Nucleus accumbens (tissue), 56 donors: ENCODE data around the gene THSD7A.
"Not testable (repeated sequence)": the region's sequence is repeated elsewhere in the genome, so short reads cannot be mapped to it uniquely, and the experiment has no call there.

Experiments used
- DNase-seq, 56 donors: peaks; one replicate each; lab custom pipeline; 2025; lab: John Stamatoyannopoulos, UW

The THSD7A gene

DNA sequence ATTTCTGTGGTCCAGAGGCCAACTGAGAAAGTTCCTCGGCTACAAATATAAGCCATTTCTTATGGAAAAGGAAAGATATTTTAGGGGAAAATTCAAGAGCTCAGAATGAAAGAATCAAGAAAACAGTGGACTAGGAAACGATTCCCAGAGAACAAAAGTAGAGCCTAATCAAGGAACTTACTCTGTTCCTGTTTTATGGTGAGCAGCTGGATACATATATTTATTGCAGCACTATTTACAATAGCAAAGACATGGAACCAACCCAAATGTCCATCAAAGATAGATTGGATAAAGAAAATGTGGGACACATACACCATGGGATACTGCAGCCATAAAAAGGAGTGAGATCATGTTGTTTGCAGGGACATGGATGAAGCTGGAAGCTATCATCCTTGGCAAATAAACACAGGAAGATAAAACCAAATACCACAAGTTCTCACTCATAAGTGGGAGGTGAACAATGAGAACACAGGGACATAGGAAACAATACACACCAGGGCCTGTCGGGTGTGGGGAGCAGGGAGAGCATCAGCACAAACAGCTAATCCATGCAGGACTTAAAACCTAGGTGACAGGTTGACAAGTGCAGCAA, 298.7 kb downstream of the THSD7A start:
- DNase-seq = no peak

DNA sequence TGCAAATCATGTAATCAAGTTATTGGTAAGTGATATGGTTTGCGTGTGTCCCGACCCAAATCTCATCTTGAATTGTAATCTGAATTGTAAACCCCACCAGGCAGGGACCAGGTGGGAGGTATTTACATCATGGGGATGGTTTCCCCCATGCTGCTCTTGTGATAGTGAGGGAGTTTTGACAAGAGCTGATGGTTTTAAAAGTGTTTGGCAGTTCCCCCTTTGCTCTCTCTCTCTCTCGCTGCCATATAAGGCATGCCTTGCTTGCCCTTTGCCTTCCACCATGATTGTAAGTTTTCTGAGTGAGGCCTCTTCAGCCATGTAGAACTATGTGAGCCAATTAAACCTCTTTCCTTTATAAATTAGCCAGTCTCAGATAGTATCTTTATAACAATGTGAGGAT, 302.6 kb downstream of the THSD7A start:
- DNase-seq = no peak

DNA sequence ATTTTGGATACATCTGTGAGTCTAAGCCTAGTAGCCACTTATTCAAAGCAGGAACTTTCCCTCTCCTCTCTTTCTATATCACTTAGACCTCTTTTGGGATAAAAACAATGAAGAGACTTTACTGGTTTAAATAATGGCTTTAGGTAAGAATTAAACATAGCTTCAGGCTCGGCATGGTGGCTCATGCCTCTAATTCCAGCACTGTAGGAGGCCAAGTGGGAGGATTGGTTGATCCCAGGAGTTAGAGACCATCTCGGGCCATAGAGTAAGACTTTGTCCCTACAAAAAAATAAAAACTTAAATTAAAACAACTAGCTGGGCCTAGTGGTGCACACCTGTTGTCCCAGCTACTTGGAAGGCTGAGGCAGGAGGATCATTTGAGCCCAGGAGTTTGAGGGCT, 304.3 kb downstream of the THSD7A start:
- no peak for DNase-seq

DNA sequence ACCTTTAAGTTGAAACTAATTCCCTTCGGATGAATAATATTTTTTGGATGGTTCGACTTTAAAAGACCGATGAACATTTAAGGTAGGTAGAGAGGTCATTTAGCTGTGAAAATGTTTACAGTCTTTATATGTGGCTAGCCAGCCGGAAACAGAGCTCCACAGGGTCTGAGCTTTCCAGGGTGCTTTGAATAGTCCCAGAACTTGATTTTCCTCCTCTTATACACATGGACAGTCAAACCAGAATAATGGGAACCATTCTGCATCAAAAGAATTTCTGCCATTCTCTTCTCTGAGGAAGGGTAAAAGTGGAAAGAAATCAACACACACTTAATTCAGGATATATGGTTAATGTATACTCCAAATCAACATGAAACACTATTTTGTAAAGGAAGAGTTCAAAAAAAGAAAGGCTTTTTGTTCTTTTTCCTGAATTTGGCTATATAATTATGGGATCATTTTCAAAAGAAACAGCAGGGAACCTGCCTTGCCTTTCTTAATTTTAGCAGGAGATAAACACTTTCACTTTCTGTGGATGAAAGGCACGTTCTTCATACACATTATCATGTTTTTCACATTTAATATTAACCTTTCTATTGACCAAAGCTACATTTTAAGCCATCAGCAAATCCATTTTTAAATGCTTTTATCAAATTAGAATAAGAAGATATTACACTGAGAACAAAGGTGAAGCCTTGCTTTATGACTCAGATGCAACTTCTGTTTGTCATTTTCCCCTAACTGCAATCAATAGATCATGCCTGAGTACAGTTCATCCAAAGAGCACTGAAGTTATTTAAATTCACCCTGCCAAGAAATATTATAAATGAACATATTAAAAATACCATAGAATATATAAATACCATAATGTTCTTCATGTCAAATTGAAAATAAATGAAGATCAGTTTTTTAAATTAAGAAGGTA, 307.3 kb downstream of the THSD7A start:
- no peak for DNase-seq

DNA sequence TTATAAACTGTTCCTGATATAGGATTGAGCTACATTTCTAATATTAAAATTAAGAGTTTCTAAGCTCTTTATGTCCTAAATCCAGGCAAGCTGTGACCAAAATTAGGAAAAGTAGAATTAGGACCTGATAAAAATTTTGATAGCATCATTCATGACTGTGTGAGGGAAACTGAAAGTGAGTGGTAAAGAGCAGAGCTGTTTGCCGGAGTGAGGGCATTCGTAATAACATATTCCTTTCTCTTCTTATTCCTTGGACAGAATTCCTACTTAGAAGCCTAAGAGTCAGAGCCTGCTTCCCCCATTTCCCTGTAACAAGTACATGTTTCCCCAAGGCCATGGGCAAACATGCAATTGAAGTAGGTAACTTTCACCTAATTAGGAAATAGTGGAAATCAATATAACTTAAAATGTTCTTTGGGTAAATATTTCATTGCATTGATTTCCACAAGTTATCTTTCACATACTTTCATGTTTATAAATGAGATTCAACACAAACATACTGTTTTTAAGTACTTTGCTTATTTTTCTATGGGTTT, 310.0 kb downstream of the THSD7A start:
- not testable (repeated sequence) for DNase-seq

DNA sequence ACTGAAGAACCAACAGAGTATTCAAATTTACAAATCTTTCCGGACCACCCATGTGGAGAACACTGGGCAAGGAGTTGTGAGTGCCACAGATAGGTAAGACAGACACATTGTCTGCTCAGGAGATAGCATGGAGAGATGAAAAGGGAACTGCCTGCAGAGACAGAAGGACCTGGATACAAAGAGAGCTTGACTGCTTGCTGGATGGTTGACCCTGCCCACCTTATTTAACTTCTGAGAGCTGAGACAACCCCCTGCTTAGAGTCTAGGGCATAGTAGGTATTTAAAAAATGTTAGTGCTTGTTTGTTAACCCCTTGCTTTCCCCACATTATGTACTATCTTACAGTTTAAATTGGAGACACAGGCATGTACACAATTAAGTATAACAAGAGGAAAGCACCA, 314.1 kb downstream of the THSD7A start:
- no peak for DNase-seq

DNA sequence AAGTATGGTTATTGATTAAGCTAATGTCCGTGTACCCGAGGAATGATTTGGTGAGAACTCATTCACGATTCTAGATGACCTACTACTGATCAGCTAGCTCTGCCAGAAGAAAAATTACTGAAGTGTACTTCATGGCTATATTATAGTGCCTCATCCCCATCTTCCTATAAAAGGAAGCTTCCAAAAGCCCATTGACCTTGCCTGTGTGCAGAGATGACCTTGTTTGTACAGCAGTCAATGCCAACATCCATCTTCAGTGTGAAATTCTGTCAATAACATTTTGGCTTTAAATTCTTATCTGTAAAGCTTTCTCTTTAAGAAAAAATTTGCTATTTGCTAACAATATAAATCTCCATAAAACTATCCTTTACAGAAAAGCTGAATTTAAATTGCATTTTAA, 315.7 kb downstream of the THSD7A start:
- DNase-seq = no peak

DNA sequence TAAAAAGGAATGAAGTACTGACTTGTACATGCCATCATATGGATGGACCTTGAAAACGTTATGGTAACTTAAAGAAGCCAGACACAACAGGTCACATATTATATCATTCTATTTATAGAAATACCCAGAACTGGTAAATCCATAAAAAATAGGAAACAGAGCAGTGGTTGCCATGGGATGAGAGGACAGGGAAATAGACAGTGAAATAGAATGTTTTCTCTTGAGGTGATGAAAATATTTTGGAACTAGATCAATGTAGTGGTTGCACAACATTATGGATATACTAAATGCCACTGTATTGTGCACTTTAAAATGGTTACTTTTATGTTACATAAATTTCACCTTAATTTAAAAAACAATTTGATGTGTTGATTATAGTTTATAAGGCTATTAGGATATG, 318.5 kb downstream of the THSD7A start:
- no peak for DNase-seq

DNA sequence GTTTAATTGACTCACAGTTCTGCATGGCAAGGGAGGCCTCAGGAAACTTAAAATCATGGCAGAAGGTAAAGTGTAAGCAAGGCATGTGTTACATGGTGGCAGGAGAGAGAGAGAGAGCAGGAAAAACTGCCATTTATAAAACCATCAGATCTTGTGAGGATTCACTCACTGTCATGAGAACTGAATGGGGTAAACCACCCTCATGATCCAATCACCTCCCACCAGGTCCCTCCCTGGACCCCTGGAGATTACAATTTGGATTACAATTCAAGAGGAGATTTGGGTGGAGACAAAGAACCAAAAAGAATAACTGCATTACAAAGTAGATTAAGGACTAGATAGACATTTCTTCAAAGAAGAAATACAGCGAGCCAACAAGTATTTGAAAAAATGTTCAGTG, 324.1 kb downstream of the THSD7A start:
- no peak for DNase-seq

DNA sequence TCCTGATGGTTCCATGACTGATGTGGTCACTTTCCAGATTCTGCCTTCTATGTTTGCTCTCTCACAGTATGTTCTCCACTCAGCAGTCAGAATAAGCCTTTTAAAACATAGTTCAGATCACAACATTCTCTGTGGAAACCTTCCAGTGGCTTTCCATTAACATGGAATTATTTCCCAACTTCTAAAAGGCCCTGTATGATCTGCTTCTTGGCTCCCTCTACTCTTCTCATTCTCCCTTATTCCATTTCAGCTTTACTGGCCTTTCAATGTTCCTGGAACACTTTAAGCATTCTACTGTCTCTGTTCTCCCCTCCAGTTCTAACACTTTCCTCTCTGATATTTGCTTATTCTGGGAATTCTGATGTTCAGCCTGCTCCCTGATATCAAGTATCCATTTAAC, 325.6 kb downstream of the THSD7A start:
- DNase-seq = no peak

DNA sequence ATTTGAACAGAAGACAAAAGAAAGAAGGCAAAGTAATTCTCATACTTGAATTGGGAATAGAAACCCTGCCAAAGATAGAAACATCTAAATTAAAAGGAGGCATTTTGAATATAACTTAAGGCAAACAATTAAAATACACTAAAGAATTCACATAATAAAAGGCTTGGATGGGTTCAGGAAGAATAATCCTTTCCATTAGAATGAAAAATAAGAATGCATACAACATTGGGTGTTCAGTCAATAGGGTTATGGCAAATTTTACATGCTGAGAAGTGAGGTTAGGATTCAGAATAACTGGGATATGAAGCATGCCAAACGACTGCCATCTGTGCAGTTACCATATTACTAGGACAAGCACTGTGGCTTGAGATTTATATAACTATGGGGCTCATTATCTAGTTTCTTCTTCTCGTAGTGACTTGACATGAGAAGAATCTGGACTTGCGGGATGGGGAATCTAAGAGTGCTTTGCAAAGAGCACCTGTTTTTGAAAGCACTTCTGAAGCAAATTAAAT, 326.5 kb downstream of the THSD7A start:
- DNase-seq = no peak

DNA sequence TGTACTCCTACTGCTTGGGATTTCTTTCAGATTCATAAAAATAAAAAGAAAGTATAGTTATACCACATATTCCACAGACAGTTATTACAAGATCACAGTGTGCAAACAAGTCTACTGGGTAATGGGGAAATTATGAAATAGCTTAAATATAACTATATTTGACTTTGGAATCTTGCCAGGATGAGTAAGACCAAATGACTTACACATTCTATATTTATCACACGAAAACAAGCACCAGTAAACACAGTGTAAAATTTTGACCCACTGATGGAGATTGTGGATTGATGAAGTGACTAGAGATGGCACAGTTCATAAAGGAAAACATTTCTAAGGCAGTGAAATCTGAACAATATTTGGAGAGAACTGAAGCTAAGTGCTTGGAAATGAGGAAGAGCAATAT, 339.7 kb downstream of the THSD7A start:
- no peak for DNase-seq

DNA sequence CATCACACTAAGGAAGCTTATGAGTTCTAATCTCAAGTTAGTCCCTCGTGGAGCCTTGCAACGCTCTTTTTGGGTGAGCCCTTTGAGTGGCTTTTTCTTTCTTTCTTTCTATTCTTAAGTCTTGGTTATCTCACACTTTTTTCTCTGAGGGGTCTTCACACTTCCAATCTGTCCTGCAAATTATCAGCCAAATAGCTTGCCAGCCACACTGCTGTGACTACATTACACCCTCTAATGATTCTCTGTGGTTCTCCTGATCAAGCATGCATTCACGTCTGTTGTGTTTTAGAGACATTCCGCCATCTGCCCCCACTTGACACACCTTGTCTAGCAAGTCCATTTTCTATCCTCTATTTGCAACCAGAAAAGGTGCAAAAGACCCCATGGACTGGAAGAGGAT, 340.2 kb downstream of the THSD7A start:
- no peak for DNase-seq

DNA sequence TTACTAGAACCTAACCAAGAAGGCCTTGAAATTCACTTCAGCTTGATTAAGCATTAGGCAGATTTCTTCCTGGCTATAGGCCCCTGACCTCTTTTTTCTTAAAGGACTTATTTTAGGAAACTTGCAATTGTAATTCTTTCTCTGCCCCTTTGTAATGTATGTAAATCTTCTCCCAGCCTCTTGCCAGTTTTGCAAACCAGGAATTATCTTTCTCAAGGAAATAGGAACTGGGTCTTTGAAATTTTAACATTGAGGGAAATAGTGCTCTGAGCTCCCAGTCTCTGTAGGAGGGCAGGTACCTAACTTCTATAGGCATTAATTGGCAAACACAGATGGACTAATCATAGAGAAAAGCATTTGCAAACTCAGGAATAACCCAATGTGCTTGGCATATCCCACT, 342.7 kb downstream of the THSD7A start:
- DNase-seq = no peak

DNA sequence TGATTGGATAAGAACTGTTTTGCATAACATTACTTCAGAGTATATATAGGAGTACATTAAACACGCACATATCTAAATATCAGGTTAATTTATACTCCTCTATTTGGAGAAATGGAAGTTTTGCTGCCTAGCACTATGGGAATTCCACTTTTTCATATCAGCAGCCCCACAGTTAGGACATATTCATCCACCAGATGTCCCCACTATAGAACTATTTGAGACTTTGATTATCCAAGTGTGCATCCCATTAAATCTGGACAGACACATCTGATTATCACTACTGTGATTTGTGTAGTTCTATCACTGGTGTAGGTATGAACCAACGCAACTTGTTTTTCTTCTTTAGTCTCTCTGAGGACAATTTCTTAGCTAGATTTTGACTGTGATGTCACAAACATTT, 345.7 kb downstream of the THSD7A start:
- no peak for DNase-seq

DNA sequence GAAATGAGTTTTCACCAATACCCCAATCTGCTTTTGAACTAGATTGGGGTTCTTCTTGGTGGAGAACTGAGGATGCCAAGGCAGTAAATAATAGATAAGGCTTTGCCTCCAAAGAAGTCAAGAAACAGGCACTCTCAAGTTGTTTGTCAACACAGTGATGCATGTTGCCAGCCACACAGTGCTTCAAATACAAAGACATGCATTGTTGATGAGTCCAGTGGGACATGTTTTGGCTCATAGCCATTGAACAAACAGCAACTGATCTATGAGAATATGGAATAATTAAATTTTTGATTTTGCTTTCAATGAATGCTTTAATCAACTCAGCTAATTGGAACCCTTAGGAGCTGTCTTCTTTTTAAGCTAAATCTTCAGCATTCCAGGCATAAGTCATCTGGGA, 346.4 kb downstream of the THSD7A start:
- peak in 1 of 56 donors; percentile 3 for DNase-seq

DNA sequence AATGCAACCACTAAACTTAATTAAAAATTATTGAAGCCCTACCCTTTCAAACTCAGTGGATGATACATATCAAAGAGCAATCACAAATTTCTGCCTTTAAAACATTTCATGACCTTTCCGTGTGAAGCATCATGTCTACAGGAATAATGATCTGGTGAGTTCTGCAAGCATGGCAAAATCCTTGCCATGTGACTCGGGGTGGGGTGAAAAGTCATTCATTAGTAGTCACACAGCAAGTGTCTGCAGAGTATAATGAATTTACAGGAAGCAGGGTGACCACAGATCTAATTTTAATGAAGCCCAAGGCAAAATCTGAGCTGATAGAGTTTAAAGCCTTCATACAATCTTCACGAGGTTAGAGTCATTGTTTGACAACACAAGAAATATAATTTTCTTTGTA, 351.9 kb downstream of the THSD7A start:
- DNase-seq = no peak

DNA sequence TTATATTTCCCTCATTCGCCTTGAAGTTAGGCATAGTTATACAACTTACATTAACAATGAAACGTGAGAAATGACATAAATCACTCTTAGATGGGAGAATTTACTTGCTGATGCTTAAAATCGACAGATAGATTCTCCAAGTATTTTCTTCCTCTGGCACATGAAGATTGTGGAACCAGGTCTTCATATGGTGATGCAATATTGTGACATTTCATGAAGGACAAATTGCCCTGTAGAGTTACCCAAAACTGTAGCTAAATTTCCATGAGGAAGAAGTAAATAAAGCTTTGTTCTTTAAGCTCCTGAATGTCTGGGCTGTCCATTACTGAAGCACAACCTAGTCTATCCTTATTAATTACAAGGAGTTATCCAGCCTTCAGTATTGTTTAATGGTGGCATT, 353.1 kb downstream of the THSD7A start:
- DNase-seq = no peak

DNA sequence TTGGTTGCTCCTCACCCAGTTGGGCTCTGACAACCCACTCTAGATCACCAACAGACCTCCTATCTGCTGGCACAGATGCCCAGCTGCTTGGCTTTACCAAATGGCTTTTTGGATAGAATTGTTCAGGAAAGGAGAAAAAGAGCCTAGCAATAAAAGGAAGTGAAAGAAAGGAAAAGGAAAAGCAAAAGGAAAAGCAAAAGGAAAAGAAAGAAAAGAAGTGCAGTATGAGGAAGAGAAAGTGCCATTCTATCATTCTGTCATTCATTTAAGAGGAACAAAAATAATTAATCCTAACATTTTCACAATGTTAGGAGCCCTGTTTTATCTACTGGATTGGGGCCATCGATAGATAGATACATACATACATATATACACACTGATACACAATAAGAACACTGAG, 353.6 kb downstream of the THSD7A start:
- DNase-seq = no peak

DNA sequence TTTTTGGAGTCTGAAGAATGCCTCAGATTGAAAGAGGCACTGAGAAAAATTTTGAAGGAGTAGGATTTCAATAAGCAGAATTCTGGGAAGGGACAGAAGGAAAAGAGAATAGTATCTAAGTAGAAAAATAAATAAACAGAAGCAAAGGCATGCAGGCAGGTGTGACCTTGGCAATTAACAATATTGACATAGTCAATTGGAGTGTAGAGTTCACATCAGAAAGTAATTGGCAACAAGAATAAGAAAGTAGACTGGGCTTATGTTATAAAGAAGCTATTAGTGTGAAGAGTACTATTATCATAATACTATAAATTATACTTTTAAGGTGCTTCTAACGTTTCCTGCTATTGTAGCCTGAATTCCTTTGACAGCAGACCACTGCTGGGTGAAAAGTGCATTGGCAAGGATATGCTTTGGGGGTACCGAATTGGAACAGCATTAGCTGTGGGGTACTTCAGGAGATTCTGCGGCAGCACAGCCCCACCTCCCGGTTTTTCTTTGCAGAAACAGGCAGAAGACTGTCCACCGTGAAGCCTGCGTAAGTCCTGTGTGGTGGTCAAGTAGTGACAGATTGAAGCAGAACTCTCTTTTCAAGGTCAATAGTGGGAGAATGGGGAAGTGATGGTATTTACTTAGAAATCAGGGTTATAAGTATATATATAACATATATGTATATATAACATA, 357.0 kb downstream of the THSD7A start:
- DNase-seq = no peak

DNA sequence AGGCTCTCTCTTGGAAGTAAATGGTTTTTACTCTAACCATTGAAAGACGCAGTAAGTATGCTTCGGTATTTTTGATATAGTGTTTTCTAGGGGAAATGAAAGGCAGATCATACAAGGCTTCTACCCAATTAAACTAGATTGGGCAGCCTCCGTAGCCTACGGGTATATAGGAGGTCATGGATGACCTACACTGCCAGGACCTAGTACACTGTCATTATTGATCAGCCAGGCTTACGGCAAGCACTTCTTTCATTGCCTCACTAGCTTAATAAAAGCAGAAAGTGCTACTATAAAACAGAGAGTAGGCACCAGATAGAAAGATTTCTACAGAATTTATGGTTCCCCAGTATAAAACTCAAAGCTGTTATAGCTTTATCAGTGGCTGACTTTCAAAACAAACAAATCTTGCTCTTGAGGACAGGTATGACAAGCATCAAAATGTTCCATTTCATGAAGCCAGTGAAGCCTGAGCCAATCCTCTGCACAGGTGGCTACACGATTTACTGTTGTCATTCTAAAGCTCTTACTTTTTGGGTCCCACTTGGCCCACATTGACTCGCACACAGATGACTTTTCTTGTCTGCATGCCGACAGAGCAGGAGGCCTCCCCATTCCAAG, 358.1 kb downstream of the THSD7A start:
- DNase-seq = no peak
